GM12872 (cell line): Measurements from ENCODE around the gene HNRNPU.

Experiments
- TF ChIP-seq, protein P1 (sequence below): IDR thresholded peaks from 3 replicates; pipeline ENCODE4 v1.5.1; 2011; ENCODE audit warnings: low read depth, mild to moderate bottlenecking, low read length, moderate library complexity; ENCODE audit not compliant: insufficient read depth

Gene HNRNPU

GRCh38 chr1:244844155-244845121 is 19.9 kb downstream of the HNRNPU start:
- TF ChIP-seq, protein P1, sequence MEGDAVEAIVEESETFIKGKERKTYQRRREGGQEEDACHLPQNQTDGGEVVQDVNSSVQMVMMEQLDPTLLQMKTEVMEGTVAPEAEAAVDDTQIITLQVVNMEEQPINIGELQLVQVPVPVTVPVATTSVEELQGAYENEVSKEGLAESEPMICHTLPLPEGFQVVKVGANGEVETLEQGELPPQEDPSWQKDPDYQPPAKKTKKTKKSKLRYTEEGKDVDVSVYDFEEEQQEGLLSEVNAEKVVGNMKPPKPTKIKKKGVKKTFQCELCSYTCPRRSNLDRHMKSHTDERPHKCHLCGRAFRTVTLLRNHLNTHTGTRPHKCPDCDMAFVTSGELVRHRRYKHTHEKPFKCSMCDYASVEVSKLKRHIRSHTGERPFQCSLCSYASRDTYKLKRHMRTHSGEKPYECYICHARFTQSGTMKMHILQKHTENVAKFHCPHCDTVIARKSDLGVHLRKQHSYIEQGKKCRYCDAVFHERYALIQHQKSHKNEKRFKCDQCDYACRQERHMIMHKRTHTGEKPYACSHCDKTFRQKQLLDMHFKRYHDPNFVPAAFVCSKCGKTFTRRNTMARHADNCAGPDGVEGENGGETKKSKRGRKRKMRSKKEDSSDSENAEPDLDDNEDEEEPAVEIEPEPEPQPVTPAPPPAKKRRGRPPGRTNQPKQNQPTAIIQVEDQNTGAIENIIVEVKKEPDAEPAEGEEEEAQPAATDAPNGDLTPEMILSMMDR = no peak

DNA sequence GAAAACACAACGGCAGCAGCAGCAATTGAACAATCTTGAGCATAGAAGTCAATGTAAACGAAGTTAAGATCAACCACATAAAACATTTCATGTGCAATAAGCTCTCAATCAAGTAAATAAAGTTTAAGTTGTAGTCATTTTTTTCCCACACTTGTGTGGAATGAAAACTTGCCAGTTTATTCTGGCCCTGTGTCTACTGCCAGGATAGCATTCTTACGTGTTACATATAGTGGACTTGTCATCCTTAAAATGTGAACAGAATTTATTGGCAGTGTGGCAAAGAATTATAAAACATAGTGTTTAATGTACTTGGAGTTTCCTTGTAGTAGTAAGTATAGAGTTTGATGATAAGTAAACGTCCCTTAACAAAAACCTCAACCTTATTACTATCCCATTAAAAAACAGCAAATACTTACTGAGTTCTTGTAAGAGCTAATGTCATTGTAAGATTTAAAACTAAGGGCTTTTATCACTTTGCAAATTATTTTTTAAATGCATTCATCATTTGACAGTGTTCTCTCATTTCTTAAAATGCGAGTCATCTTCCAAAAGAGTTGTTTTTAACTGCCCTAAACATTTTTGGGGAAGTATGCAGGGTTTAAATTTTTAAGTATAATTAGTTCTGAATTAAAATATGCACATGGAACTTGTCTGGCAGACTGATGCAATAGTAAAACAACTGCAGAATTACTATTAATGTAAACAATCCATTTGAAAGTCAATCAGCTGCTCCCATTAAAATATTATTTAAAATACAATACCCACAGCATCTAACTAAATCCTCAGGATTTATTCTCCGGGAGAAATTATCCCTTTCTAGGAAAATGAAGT is 21.0 kb downstream of the HNRNPU start:
- TF ChIP-seq, protein P1 = no peak

DNA sequence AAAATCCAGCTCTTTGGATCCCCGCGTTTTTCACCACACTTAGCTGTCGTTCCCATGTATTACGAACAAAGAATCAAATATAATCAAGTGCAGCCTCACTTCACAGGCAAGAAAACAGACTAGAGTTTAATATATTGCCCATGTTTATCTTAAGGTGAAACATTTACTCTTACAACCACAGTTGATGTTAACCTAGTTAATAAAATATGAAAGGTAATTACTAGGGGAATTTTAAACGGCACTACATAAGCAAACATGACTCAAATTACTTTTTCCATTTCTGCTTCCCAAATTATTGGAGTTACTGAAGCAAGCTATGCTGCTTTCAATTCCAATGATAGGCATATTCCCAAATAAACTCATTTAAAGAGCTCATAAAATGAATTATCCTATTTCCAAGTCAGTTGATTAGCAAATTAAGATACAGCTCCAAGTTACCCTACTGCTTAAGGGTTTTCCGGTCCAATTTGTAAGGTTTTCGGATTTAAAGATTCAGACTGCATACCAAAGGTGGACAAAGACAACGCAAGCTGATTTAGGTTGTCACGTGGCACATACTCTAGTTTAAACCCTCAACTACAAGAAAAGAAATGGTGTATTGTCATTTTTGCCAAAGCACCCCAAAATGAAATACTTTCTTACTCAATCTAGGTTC is 22.9 kb downstream of the HNRNPU start:
- TF ChIP-seq, protein P1 = no peak

DNA sequence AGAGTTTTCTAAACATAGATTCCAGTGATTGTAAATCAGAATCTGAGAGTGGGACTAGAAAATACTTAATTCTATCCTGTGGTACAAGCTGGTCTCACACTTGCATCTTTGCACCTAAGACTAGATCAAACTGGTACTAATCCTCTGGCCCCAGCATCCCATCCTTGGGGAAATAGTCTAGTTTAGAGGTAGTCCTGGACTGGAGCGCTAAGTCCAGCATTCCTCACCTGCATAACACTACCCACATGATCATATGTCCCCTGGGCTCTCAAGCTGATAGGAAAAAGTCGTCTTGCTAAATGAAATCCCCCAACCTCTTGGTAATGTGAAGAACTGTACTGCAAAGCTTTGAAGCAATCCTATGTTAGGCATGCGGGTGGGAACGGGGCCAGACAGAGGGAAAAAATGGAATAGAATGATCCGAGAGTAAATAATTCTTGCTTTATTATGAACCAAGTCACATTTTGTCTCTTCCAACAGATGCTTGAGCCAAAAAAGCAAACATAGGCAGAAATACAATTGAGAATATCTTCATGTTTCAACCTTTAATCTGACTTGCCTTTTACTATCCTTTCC is 24.0 kb downstream of the HNRNPU start:
- TF ChIP-seq, protein P1 = no peak

GRCh38 chr1:244839656-244840055 is 24.7 kb downstream of the HNRNPU start:
- TF ChIP-seq, protein P1 = no peak

DNA sequence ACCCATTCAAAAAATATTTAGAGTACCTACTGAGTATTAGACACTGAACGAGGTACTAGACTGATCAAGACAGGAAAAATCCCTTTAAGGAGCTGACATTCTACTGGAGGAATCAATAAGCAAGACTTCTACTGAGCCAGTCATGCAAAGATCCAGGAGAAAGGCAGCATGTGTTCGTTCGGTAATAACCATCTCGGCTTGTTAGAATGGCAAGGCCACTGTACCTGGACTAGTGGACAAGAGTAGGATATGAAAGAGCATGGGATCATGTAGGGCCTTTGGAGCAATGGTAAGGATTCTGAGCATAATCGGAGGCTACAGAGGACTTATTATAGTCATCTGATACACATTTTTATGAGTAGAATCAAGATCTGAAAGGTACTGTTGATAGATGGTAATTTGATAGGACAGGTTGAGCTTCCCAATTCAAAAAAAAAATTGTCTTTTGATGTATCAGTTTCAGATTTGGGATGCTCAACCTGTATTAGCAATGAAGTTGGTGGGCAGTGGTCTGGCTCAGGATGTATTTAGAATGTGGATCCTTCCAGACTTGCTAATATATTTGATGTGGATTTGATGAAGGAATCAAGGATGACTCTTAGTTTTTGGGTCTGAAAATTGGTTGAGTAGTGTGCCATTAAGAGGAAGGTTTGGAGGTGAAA is 26.6 kb downstream of the HNRNPU start:
- TF ChIP-seq, protein P1 = no peak
